ENCODE results near the gene ELAVL3. TPM values are rescaled to one million over a fixed set of nuclear protein-coding genes. Genes with fewer than 3 reads are reported as not detected.

The ELAVL3 gene
- total RNA-seq, 2 donors from 2014 or later = 0.57 to 1.5 TPM

GRCh38 chr19:11513946-11514345 lies 33.1 kb upstream of the ELAVL3 start:
- intact Hi-C loops (cut with DNase I) = no loop called here
- 92% methylated on average over 20 of the region's 20 CpGs for WGBS
- Histone ChIP-seq H3K4me3 (no peak overlapping the region), H3K27ac (no peak overlapping the region), H3K9me3 (no peaks in the 10 kb centered on the region), H3K4me1 (replicated peaks) (no peaks in the 10 kb centered on the region), H3K27me3 (replicated peaks; ENCODE audit: insufficient read depth) (no peaks in the 10 kb centered on the region), H3K36me3 (peaks cover 0 to 10% of the 10 kb centered on the region in 2 donors)
- DNase-seq (ENCODE audit: low spot score) = no peak
- TF ChIP-seq POLR2AphosphoS5 (IDR thresholded peaks at IDR 0.05) (no peak), CTCF (IDR thresholded peaks at IDR 0.05) (no peak), POLR2A (IDR thresholded peaks at IDR 0.05) (no peak)

- H3K27me3 ChIP-seq (replicated peaks; ENCODE audit: insufficient read depth) = no peaks in the 10 kb centered on the region
- no peaks in the 10 kb centered on the region for H3K9me3 ChIP-seq
- DNase-seq (ENCODE audit: low spot score) = no peak
- TF ChIP-seq POLR2AphosphoS5 (IDR thresholded peaks at IDR 0.05) = no peak
- TF ChIP-seq CTCF (IDR thresholded peaks at IDR 0.05) = no peak
- no peak for TF ChIP-seq POLR2A (IDR thresholded peaks at IDR 0.05)
- H3K4me3 ChIP-seq = no peak overlapping the region
- H3K27ac ChIP-seq = no peak overlapping the region
- intact Hi-C loops (cut with DNase I) = no loop called here
- 95% methylated on average over 8 of the region's 8 CpGs for WGBS
- no peaks in the 10 kb centered on the region for H3K4me1 ChIP-seq (replicated peaks)
- peaks cover 0 to 10% of the 10 kb centered on the region in 2 donors for H3K36me3 ChIP-seq
These were observed 29.6 kb upstream of the ELAVL3 start for GRCh38 chr19:11510444-11510843.

- Histone ChIP-seq H3K4me3 (no peak overlapping the region), H3K36me3 (peaks cover 0 to 10% of the 10 kb centered on the region in 2 donors), H3K27me3 (replicated peaks; ENCODE audit: insufficient read depth) (no peaks in the 10 kb centered on the region), H3K9me3 (no peaks in the 10 kb centered on the region), H3K4me1 (replicated peaks) (peaks cover 6% of the 10 kb centered on the region), H3K27ac (no peak overlapping the region)
- WGBS = 87% methylated on average over 18 of the region's 18 CpGs
- TF ChIP-seq POLR2A (IDR thresholded peaks at IDR 0.05) = no peak
- no peak for TF ChIP-seq CTCF (IDR thresholded peaks at IDR 0.05)
- intact Hi-C loops (cut with DNase I) = no loop called here
- DNase-seq (ENCODE audit: low spot score) = no peak
These were observed 26.7 kb upstream of the ELAVL3 start for GRCh38 chr19:11507370-11508078.

GRCh38 chr19:11506967-11507366 lies 26.1 kb upstream of the ELAVL3 start:
- no peak overlapping the region for H3K4me3 ChIP-seq
- no peak for DNase-seq (ENCODE audit: low spot score)
- intact Hi-C loops (cut with DNase I) = no loop called here
- TF ChIP-seq POLR2A (IDR thresholded peaks at IDR 0.05) = no peak
- TF ChIP-seq POLR2AphosphoS5 (IDR thresholded peaks at IDR 0.05) = no peak
- TF ChIP-seq CTCF (IDR thresholded peaks at IDR 0.05) = no peak
- no peaks in the 10 kb centered on the region for H3K9me3 ChIP-seq
- peaks cover 0 to 10% of the 10 kb centered on the region in 2 donors for H3K36me3 ChIP-seq
- no peaks in the 10 kb centered on the region for H3K27me3 ChIP-seq (replicated peaks; ENCODE audit: insufficient read depth)
- WGBS = 97% methylated on average over 6 of the region's 6 CpGs
- peaks cover 6% of the 10 kb centered on the region for H3K4me1 ChIP-seq (replicated peaks)
- no peak overlapping the region for H3K27ac ChIP-seq

- DNase-seq (ENCODE audit: low spot score) = no peak
These were observed 25.3 kb upstream of the ELAVL3 start for GRCh38 chr19:11506101-11506555.

More at GRCh38 chr19:11506101-11506555, 25.3 kb upstream of the ELAVL3 start:
- intact Hi-C loops (cut with DNase I) = no loop called here
- Histone ChIP-seq H3K4me1 (replicated peaks) (peaks cover 6% of the 10 kb centered on the region), H3K9me3 (no peaks in the 10 kb centered on the region), H3K36me3 (peaks cover 0 to 2% of the 10 kb centered on the region in 2 donors), H3K4me3 (peak overlapping the region; percentile 90), H3K27me3 (replicated peaks; ENCODE audit: insufficient read depth) (no peaks in the 10 kb centered on the region), H3K27ac (peak overlapping the region; percentile 90 to 95)
- WGBS = 21% methylated on average over 20 of the region's 20 CpGs
- TF ChIP-seq CTCF (IDR thresholded peaks at IDR 0.05) (no peak), POLR2AphosphoS5 (IDR thresholded peaks at IDR 0.05) (no peak), POLR2A (IDR thresholded peaks at IDR 0.05) (no peak)
